PC-9 (cell line): ENCODE data around the gene CCDC201.

ENCODE experiments used
- CTCF ChIP-seq: fragments of 200-600 bp; sonication (generic); conservative IDR thresholded peaks from 2 replicates; pipeline ENCODE4 v1.6.1; 2017; ENCODE audit warnings: mixed run types, antibody characterized with exemption, mild to moderate bottlenecking, moderate library complexity
- EZH2 ChIP-seq: fragments of 200-600 bp; sonication (generic); IDR thresholded peaks from 2 replicates; pipeline ENCODE4 v1.8.0; 2017; ENCODE audit warnings: antibody characterized with exemption, low read depth

- TF ChIP-seq EZH2 (no peak), CTCF (no peak)
Observed at GRCh38 chr7:45886931-45887667, 14.2 kb upstream of the CCDC201 start.
